SJSA1 (cell line): Measurements from ENCODE around the gene PIGQ. TPM values are rescaled to one million over a fixed set of nuclear protein-coding genes. Genes with fewer than 3 reads are reported as not detected.

ENCODE experiments used
- DNase-seq, 2 experiments: peaks; one replicate each; pipeline ENCODE4 v3.0.0-alpha.2; 2015 to 2020; ENCODE audit warnings: low spot score in 2 of 2, low read depth in 1 of 2
- H3K27ac ChIP-seq: fragments of 250-450 bp; sonication (Bioruptor Pico); 2 replicates; pipeline ENCODE4 v1.5.1; 2020; ENCODE audit warnings: mild to moderate bottlenecking, moderate library complexity
- H3K27me3 ChIP-seq: fragments of 250-450 bp; sonication (Bioruptor Pico); replicated peaks from 2 replicates; pipeline ENCODE4 v1.5.1; 2020; ENCODE audit warnings: mild to moderate bottlenecking, moderate library complexity
- H3K36me3 ChIP-seq: fragments of 250-450 bp; sonication (Bioruptor Pico); 2 replicates; pipeline ENCODE4 v1.5.1; 2020; ENCODE audit warnings: mild to moderate bottlenecking
- H3K4me1 ChIP-seq: fragments of 250-450 bp; sonication (Bioruptor Pico); replicated peaks from 2 replicates; pipeline ENCODE4 v1.6.1; 2021; ENCODE audit warnings: mild to moderate bottlenecking
- H3K4me3 ChIP-seq: fragments of 250-450 bp; sonication (Bioruptor Pico); 2 replicates; pipeline ENCODE4 v1.5.1; 2020; ENCODE audit warnings: mild to moderate bottlenecking
- H3K9me3 ChIP-seq: fragments of 250-450 bp; sonication (Bioruptor Pico); replicated peaks from 2 replicates; pipeline ENCODE4 v1.5.1; 2020; ENCODE audit warnings: mild to moderate bottlenecking
- total RNA-seq: library from RNA; depleted of rRNA; stranded (reverse); fragments of >200 nt; shearing (Covaris generic); gene quantifications from 2 replicates; pipeline ENCODE4 v1.2.3, GENCODE V29; 2014

PIGQ gene
- total RNA-seq, 1 experiment from 2014 or later, result 33.8 TPM

- no peak for DNase-seq
- H3K27me3 ChIP-seq, result no peaks in the 10 kb centered on the region
- no peaks in the 10 kb centered on the region for H3K9me3 ChIP-seq
- H3K4me3 ChIP-seq, result no peak overlapping the region
- peaks cover 19% of the 10 kb centered on the region for H3K4me1 ChIP-seq
- peaks cover 44% of the 10 kb centered on the region for H3K36me3 ChIP-seq
- H3K27ac ChIP-seq, result no peak overlapping the region
Measured at GRCh38 chr16:540645-541340, 29.0 kb upstream of the PIGQ start.

GRCh38 chr16:543301-544164 is 26.2 kb upstream of the PIGQ start:
- no peak for DNase-seq
- Histone ChIP-seq H3K4me3 (no peak overlapping the region), H3K36me3 (peaks cover 42% of the 10 kb centered on the region), H3K27ac (no peak overlapping the region), H3K27me3 (no peaks in the 10 kb centered on the region), H3K9me3 (no peaks in the 10 kb centered on the region), H3K4me1 (peaks cover 15% of the 10 kb centered on the region)

DNA sequence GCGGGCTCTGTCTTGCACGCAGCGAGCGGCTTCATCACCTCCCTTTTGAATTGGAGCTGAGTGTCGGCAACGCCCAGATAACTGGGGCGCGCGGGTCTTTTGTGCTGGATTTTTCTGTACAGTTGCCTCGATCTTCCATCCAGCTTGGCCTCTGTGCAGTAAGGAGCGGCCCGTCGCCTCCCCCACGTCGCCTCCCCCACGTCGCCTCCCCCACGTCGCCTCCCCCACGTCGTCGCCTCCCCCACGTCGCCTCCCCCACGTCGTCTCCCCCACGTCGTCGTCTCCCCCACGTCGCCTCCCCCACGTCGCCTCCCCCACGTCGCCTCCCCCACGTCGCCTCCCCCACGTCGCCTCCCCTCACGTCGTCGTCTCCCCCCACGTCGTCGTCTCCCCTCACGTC is 25.3 kb upstream of the PIGQ start:
- Histone ChIP-seq H3K4me1 (peaks cover 11% of the 10 kb centered on the region), H3K27me3 (no peaks in the 10 kb centered on the region), H3K4me3 (no peak overlapping the region), H3K36me3 (peaks cover 43% of the 10 kb centered on the region), H3K27ac (no peak overlapping the region), H3K9me3 (no peaks in the 10 kb centered on the region)
- no peak for DNase-seq

DNA sequence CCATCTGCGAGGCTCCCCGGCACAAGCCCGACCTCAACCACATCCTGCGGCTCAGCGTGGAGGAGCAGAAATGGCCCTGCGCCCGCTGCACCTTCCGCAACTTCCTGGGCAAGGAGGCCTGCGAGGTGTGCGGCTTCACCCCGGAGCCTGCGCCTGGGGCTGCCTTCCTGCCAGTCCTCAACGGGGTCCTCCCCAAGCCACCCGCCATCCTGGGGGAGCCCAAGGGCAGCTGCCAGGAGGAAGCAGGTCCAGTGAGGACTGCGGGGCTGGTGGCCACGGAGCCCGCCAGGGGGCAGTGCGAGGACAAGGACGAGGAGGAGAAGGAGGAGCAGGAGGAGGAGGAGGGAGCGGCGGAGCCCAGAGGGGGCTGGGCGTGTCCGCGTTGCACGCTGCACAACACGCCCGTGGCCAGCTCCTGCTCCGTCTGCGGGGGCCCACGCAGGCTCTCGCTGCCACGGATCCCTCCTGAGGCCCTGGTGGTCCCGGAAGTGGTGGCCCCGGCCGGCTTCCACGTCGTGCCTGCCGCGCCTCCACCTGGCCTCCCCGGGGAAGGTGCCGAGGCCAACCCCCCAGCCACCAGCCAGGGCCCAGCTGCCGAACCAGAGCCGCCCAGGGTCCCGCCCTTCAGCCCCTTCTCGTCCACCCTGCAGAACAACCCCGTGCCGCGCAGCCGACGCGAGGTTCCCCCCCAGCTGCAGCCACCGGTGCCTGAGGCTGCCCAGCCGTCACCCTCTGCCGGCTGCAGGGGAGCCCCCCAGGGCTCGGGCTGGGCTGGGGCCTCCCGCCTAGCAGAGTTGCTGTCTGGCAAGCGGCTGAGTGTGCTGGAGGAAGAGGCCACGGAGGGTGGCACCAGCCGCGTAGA is 22.6 kb upstream of the PIGQ start:
- peaks cover 45% of the 10 kb centered on the region for H3K36me3 ChIP-seq
- H3K9me3 ChIP-seq, result no peaks in the 10 kb centered on the region
- no peaks in the 10 kb centered on the region for H3K4me1 ChIP-seq
- no peaks in the 10 kb centered on the region for H3K27me3 ChIP-seq
- no peak overlapping the region for H3K4me3 ChIP-seq
- H3K27ac ChIP-seq, result no peak overlapping the region
- DNase-seq, result no peak

DNA sequence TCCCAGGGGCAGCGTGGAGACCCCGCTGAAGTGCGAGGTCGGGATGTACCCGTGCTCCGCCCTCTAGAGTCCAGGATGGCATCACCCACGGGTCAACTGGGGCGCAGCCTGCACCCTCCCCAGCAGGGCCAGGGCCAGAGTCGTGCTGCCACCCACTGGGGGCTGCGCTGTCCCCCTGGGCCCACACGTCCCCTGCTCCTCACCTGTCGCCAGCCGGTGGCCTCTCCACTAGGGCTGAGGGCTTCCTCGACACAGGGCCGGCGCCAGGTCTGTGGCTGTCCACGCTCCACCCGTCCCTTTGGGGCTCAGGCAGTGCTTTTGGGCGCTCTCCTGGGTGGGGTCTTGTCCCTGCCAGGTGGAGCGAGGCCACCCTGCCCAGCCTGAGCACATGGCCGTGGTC is 21.2 kb upstream of the PIGQ start:
- H3K9me3 ChIP-seq, result no peaks in the 10 kb centered on the region
- no peaks in the 10 kb centered on the region for H3K4me1 ChIP-seq
- H3K27me3 ChIP-seq, result no peaks in the 10 kb centered on the region
- H3K36me3 ChIP-seq, result peaks cover 50% of the 10 kb centered on the region
- H3K4me3 ChIP-seq, result no peak overlapping the region
- H3K27ac ChIP-seq, result no peak overlapping the region
- no peak for DNase-seq

DNA sequence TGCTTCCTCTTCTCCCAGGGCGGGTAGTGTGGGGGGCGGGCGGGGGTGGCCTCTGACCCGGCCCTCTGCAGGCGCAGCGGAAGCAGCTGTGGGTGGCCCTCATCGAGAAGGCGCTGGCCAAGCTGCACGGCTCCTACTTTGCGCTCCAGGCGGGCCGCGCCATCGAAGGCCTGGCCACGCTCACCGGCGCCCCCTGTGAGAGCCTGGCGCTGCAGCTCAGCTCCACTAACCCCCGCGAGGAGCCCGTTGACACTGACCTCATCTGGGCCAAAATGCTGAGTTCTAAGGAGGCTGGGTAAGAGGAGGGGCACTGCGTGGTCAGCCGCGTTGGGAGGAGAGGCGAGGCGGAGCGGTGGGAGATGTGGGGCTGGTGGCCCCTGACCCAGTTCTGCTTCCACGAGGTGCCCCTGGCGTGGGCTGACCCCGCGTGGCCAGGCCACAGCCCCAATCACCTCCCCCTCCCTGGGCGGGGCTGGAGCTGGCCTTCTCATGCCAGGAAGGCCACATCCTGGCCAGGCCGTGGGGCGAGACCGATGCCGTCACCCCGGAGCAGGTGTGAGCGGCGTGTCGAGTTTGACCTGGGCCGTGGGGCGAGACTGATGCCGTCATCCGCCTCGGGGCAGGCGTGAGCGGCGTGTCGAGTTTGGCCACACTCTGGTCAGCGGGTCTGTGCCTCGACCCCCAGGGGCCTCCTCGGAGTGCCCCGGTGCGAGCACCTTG is 20.1 kb upstream of the PIGQ start:
- DNase-seq, result no peak
- H3K36me3 ChIP-seq, result peaks cover 51% of the 10 kb centered on the region
- no peaks in the 10 kb centered on the region for H3K27me3 ChIP-seq
- no peak overlapping the region for H3K27ac ChIP-seq
- no peaks in the 10 kb centered on the region for H3K9me3 ChIP-seq
- no peak overlapping the region for H3K4me3 ChIP-seq
- no peaks in the 10 kb centered on the region for H3K4me1 ChIP-seq

DNA sequence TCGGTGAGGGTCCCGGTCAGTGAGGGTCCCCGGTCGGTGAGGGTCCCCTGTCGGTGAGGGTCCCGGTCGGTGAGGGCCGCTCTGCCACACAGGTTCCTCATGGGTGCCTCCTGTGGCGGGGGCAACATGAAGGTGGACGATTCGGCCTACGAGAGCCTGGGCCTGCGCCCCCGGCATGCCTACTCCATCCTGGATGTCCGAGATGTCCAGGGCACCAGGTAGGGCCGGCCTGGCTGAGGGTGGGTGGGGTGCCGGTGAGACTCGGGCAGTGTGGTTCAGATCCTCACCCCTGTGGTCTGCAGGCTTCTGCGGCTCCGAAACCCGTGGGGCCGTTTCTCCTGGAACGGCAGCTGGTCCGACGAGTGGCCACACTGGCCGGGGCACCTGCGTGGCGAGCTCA is 18.6 kb upstream of the PIGQ start:
- no peak overlapping the region for H3K27ac ChIP-seq
- no peaks in the 10 kb centered on the region for H3K9me3 ChIP-seq
- no peaks in the 10 kb centered on the region for H3K27me3 ChIP-seq
- H3K4me1 ChIP-seq, result no peaks in the 10 kb centered on the region
- H3K4me3 ChIP-seq, result no peak overlapping the region
- H3K36me3 ChIP-seq, result peaks cover 55% of the 10 kb centered on the region
- DNase-seq, result no peak

DNA sequence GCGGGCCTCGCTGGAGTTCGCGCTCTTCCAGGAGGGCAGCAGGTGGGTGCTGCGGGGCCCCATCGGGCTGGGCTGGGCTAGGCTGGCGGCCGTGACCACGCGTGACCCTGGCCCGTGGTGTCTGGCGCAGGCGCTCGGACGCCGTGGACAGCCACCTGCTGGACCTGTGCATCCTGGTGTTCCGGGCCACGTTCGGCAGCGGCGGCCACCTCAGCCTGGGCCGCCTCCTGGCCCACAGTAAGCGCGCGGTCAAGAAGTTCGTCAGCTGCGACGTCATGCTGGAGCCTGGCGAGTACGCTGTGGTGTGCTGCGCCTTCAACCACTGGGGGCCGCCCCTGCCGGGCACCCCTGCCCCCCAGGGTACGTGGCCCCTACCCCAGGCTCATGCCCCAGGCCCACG is 17.6 kb upstream of the PIGQ start:
- no peaks in the 10 kb centered on the region for H3K9me3 ChIP-seq
- H3K4me1 ChIP-seq, result no peaks in the 10 kb centered on the region
- no peak for DNase-seq
- H3K27me3 ChIP-seq, result no peaks in the 10 kb centered on the region
- no peak overlapping the region for H3K4me3 ChIP-seq
- peaks cover 49% of the 10 kb centered on the region for H3K36me3 ChIP-seq
- no peak overlapping the region for H3K27ac ChIP-seq

GRCh38 chr16:553601-554296 is 16.0 kb upstream of the PIGQ start:
- H3K4me1 ChIP-seq, result no peaks in the 10 kb centered on the region
- H3K36me3 ChIP-seq, result peaks cover 33% of the 10 kb centered on the region
- no peak for DNase-seq
- peaks cover 9% of the 10 kb centered on the region for H3K27me3 ChIP-seq
- H3K9me3 ChIP-seq, result no peaks in the 10 kb centered on the region
- H3K27ac ChIP-seq, result no peak overlapping the region
- H3K4me3 ChIP-seq, result no peak overlapping the region

GRCh38 chr16:554297-554621 is 15.5 kb upstream of the PIGQ start:
- H3K27ac ChIP-seq, result no peak overlapping the region
- no peak for DNase-seq
- no peak overlapping the region for H3K4me3 ChIP-seq
- no peaks in the 10 kb centered on the region for H3K9me3 ChIP-seq
- H3K36me3 ChIP-seq, result peaks cover 31% of the 10 kb centered on the region
- H3K27me3 ChIP-seq, result peaks cover 14% of the 10 kb centered on the region
- no peaks in the 10 kb centered on the region for H3K4me1 ChIP-seq

- Histone ChIP-seq H3K27me3 (peaks cover 19% of the 10 kb centered on the region), H3K27ac (no peak overlapping the region), H3K9me3 (no peaks in the 10 kb centered on the region), H3K4me1 (no peaks in the 10 kb centered on the region), H3K4me3 (no peak overlapping the region), H3K36me3 (peaks cover 25% of the 10 kb centered on the region)
- DNase-seq, result no peak
Measured at GRCh38 chr16:554640-555365, 15.0 kb upstream of the PIGQ start.

GRCh38 chr16:555528-556473 is 14.0 kb upstream of the PIGQ start:
- no peaks in the 10 kb centered on the region for H3K9me3 ChIP-seq
- H3K36me3 ChIP-seq, result peaks cover 20% of the 10 kb centered on the region
- no peak for DNase-seq
- H3K27ac ChIP-seq, result no peak overlapping the region
- H3K4me1 ChIP-seq, result no peaks in the 10 kb centered on the region
- H3K27me3 ChIP-seq, result peaks cover 22% of the 10 kb centered on the region
- H3K4me3 ChIP-seq, result no peak overlapping the region
